Measurements from ENCODE around the gene TSPAN18. TPM values are rescaled to one million over a fixed set of nuclear protein-coding genes. Genes with fewer than 3 reads are reported as not detected.

TSPAN18 gene
- total RNA-seq, 1 experiment from 2014 or later: 1.8 TPM

GRCh38 chr11:44814881-44815592, 88.3 kb downstream of the TSPAN18 start:
- Histone ChIP-seq H4K20me1 (ENCODE audit: insufficient read depth, low read depth, low read length) (no peaks in the 10 kb centered on the region), H3K4me2 (ENCODE audit: low read depth, low read length, poor library complexity, severe bottlenecking) (no peak overlapping the region), H3K4me1 (ENCODE audit: low read length) (no peaks in the 10 kb centered on the region), H2AFZ (ENCODE audit: low read length) (no peak overlapping the region), H3K79me2 (ENCODE audit: low read length) (no peaks in the 10 kb centered on the region), H3K27me3 (ENCODE audit: low read length) (no peaks in the 10 kb centered on the region), H3K4me3 (ENCODE audit: low read length) (no peak overlapping the region), H3K9me2 (replicated peaks; ENCODE audit: insufficient read depth, low read length) (no peaks in the 10 kb centered on the region), H3K36me3 (ENCODE audit: insufficient read depth, low read length) (no peaks in the 10 kb centered on the region), H3K9ac (ENCODE audit: low read length) (no peak overlapping the region), H3K9me3 (ENCODE audit: low read length) (no peaks in the 10 kb centered on the region), H3K27ac (ENCODE audit: low read length) (no peak overlapping the region)
- DNase-seq: no peak

GRCh38 chr11:44815917-44816456, 89.2 kb downstream of the TSPAN18 start:
- no peak overlapping the region for H3K4me3 ChIP-seq (ENCODE audit: low read length)
- H3K4me1 ChIP-seq (ENCODE audit: low read length): no peaks in the 10 kb centered on the region
- no peaks in the 10 kb centered on the region for H3K79me2 ChIP-seq (ENCODE audit: low read length)
- no peak for DNase-seq
- no peaks in the 10 kb centered on the region for H4K20me1 ChIP-seq (ENCODE audit: insufficient read depth, low read depth, low read length)
- H3K9ac ChIP-seq (ENCODE audit: low read length): no peak overlapping the region
- H3K27me3 ChIP-seq (ENCODE audit: low read length): no peaks in the 10 kb centered on the region
- H3K36me3 ChIP-seq (ENCODE audit: insufficient read depth, low read length): no peaks in the 10 kb centered on the region
- no peak overlapping the region for H3K4me2 ChIP-seq (ENCODE audit: low read depth, low read length, poor library complexity, severe bottlenecking)
- no peaks in the 10 kb centered on the region for H3K9me2 ChIP-seq (replicated peaks; ENCODE audit: insufficient read depth, low read length)
- H3K9me3 ChIP-seq (ENCODE audit: low read length): no peaks in the 10 kb centered on the region
- H2AFZ ChIP-seq (ENCODE audit: low read length): no peak overlapping the region
- H3K27ac ChIP-seq (ENCODE audit: low read length): no peak overlapping the region

- Histone ChIP-seq H4K20me1 (ENCODE audit: insufficient read depth, low read depth, low read length) (no peaks in the 10 kb centered on the region), H3K36me3 (ENCODE audit: insufficient read depth, low read length) (no peaks in the 10 kb centered on the region), H3K27ac (ENCODE audit: low read length) (no peak overlapping the region), H3K4me2 (ENCODE audit: low read depth, low read length, poor library complexity, severe bottlenecking) (no peak overlapping the region), H3K4me1 (ENCODE audit: low read length) (no peaks in the 10 kb centered on the region), H3K27me3 (ENCODE audit: low read length) (no peaks in the 10 kb centered on the region), H2AFZ (ENCODE audit: low read length) (no peak overlapping the region), H3K4me3 (ENCODE audit: low read length) (no peak overlapping the region), H3K9ac (ENCODE audit: low read length) (no peak overlapping the region), H3K9me2 (replicated peaks; ENCODE audit: insufficient read depth, low read length) (no peaks in the 10 kb centered on the region), H3K79me2 (ENCODE audit: low read length) (no peaks in the 10 kb centered on the region), H3K9me3 (ENCODE audit: low read length) (no peaks in the 10 kb centered on the region)
- no peak for DNase-seq
These were observed 90.0 kb downstream of the TSPAN18 start for GRCh38 chr11:44816761-44817160.

- Histone ChIP-seq H3K27ac (ENCODE audit: low read length) (no peak overlapping the region), H3K4me1 (ENCODE audit: low read length) (no peaks in the 10 kb centered on the region), H2AFZ (ENCODE audit: low read length) (no peak overlapping the region), H3K4me2 (ENCODE audit: low read depth, low read length, poor library complexity, severe bottlenecking) (no peak overlapping the region), H3K9ac (ENCODE audit: low read length) (no peak overlapping the region), H3K4me3 (ENCODE audit: low read length) (no peak overlapping the region), H3K9me2 (replicated peaks; ENCODE audit: insufficient read depth, low read length) (no peaks in the 10 kb centered on the region), H3K79me2 (ENCODE audit: low read length) (no peaks in the 10 kb centered on the region), H3K9me3 (ENCODE audit: low read length) (no peaks in the 10 kb centered on the region), H3K36me3 (ENCODE audit: insufficient read depth, low read length) (no peaks in the 10 kb centered on the region), H3K27me3 (ENCODE audit: low read length) (no peaks in the 10 kb centered on the region), H4K20me1 (ENCODE audit: insufficient read depth, low read depth, low read length) (no peaks in the 10 kb centered on the region)
- DNase-seq: no peak
These were observed 90.6 kb downstream of the TSPAN18 start for GRCh38 chr11:44817207-44817949.

GRCh38 chr11:44818110-44818509, 91.3 kb downstream of the TSPAN18 start:
- Histone ChIP-seq H3K27me3 (ENCODE audit: low read length) (no peaks in the 10 kb centered on the region), H2AFZ (ENCODE audit: low read length) (no peak overlapping the region), H3K27ac (ENCODE audit: low read length) (no peak overlapping the region), H3K9ac (ENCODE audit: low read length) (no peak overlapping the region), H3K9me2 (replicated peaks; ENCODE audit: insufficient read depth, low read length) (no peaks in the 10 kb centered on the region), H3K4me2 (ENCODE audit: low read depth, low read length, poor library complexity, severe bottlenecking) (no peak overlapping the region), H4K20me1 (ENCODE audit: insufficient read depth, low read depth, low read length) (no peaks in the 10 kb centered on the region), H3K79me2 (ENCODE audit: low read length) (no peaks in the 10 kb centered on the region), H3K36me3 (ENCODE audit: insufficient read depth, low read length) (no peaks in the 10 kb centered on the region), H3K4me1 (ENCODE audit: low read length) (no peaks in the 10 kb centered on the region), H3K9me3 (ENCODE audit: low read length) (no peaks in the 10 kb centered on the region), H3K4me3 (ENCODE audit: low read length) (no peak overlapping the region)
- no peak for DNase-seq

- Histone ChIP-seq H4K20me1 (ENCODE audit: insufficient read depth, low read depth, low read length) (no peaks in the 10 kb centered on the region), H3K9me2 (replicated peaks; ENCODE audit: insufficient read depth, low read length) (no peaks in the 10 kb centered on the region), H3K79me2 (ENCODE audit: low read length) (no peaks in the 10 kb centered on the region), H3K4me1 (ENCODE audit: low read length) (no peaks in the 10 kb centered on the region), H2AFZ (ENCODE audit: low read length) (no peak overlapping the region), H3K27ac (ENCODE audit: low read length) (no peak overlapping the region), H3K9me3 (ENCODE audit: low read length) (no peaks in the 10 kb centered on the region), H3K9ac (ENCODE audit: low read length) (no peak overlapping the region), H3K4me3 (ENCODE audit: low read length) (no peak overlapping the region), H3K27me3 (ENCODE audit: low read length) (no peaks in the 10 kb centered on the region), H3K36me3 (ENCODE audit: insufficient read depth, low read length) (no peaks in the 10 kb centered on the region), H3K4me2 (ENCODE audit: low read depth, low read length, poor library complexity, severe bottlenecking) (no peak overlapping the region)
- no peak for DNase-seq
These were observed 92.6 kb downstream of the TSPAN18 start for GRCh38 chr11:44819346-44819745.

- H3K36me3 ChIP-seq (ENCODE audit: insufficient read depth, low read length): no peaks in the 10 kb centered on the region
- no peaks in the 10 kb centered on the region for H3K4me1 ChIP-seq (ENCODE audit: low read length)
- no peaks in the 10 kb centered on the region for H4K20me1 ChIP-seq (ENCODE audit: insufficient read depth, low read depth, low read length)
- H3K79me2 ChIP-seq (ENCODE audit: low read length): no peaks in the 10 kb centered on the region
- H3K9me2 ChIP-seq (replicated peaks; ENCODE audit: insufficient read depth, low read length): no peaks in the 10 kb centered on the region
- H2AFZ ChIP-seq (ENCODE audit: low read length): 0 out of 2 replicates have a peak overlapping the region, but pooled peaks have one; percentile 28
- DNase-seq: peak; percentile 54
- no peaks in the 10 kb centered on the region for H3K27me3 ChIP-seq (ENCODE audit: low read length)
- no peaks in the 10 kb centered on the region for H3K9me3 ChIP-seq (ENCODE audit: low read length)
- H3K4me2 ChIP-seq (ENCODE audit: low read depth, low read length, poor library complexity, severe bottlenecking): no peak overlapping the region
- H3K4me3 ChIP-seq (ENCODE audit: low read length): no peak overlapping the region
- no peak overlapping the region for H3K27ac ChIP-seq (ENCODE audit: low read length)
- no peak overlapping the region for H3K9ac ChIP-seq (ENCODE audit: low read length)
These were observed 95.6 kb downstream of the TSPAN18 start for GRCh38 chr11:44822369-44822768.

GRCh38 chr11:44823006-44823405, 96.2 kb downstream of the TSPAN18 start:
- H3K36me3 ChIP-seq (ENCODE audit: insufficient read depth, low read length): no peaks in the 10 kb centered on the region
- no peaks in the 10 kb centered on the region for H3K27me3 ChIP-seq (ENCODE audit: low read length)
- H3K9me3 ChIP-seq (ENCODE audit: low read length): no peaks in the 10 kb centered on the region
- DNase-seq: peak; percentile 79
- H2AFZ ChIP-seq (ENCODE audit: low read length): 0 out of 2 replicates have a peak overlapping the region, but pooled peaks have one; percentile 28
- H3K9ac ChIP-seq (ENCODE audit: low read length): no peak overlapping the region
- no peaks in the 10 kb centered on the region for H3K4me1 ChIP-seq (ENCODE audit: low read length)
- H3K27ac ChIP-seq (ENCODE audit: low read length): no peak overlapping the region
- H3K4me3 ChIP-seq (ENCODE audit: low read length): no peak overlapping the region
- no peaks in the 10 kb centered on the region for H4K20me1 ChIP-seq (ENCODE audit: insufficient read depth, low read depth, low read length)
- H3K79me2 ChIP-seq (ENCODE audit: low read length): no peaks in the 10 kb centered on the region
- no peak overlapping the region for H3K4me2 ChIP-seq (ENCODE audit: low read depth, low read length, poor library complexity, severe bottlenecking)
- no peaks in the 10 kb centered on the region for H3K9me2 ChIP-seq (replicated peaks; ENCODE audit: insufficient read depth, low read length)

Measured in Karpas-422 (cell line).